HFFc6 (cell line): ENCODE results near the gene SMARCAL1. TPM values are rescaled to one million over a fixed set of nuclear protein-coding genes. Genes with fewer than 3 reads are reported as not detected.

Source experiments
- DNase-seq: peaks from one replicate; pipeline ENCODE4 v3.0.0-alpha.2; 2018
- H3K27ac Mint-ChIP-seq: 2 replicates; pipeline ENCODE4 v1.8.0; 2020; ENCODE audit warnings: mild to moderate bottlenecking, mixed read lengths
- H3K27me3 Mint-ChIP-seq: 2 replicates; pipeline ENCODE4 v1.8.0; 2021; ENCODE audit warnings: mild to moderate bottlenecking, moderate library complexity, mixed read lengths; ENCODE audit not compliant: insufficient read depth
- H3K36me3 Mint-ChIP-seq: 2 replicates; pipeline ENCODE4 v1.8.0; 2021; ENCODE audit warnings: low read depth, mixed read lengths
- H3K4me1 Mint-ChIP-seq: 2 replicates; pipeline ENCODE4 v1.8.0; 2020; ENCODE audit warnings: low read depth, mixed read lengths
- H3K4me3 Mint-ChIP-seq: 2 replicates; pipeline ENCODE4 v1.8.0; 2020; ENCODE audit warnings: mild to moderate bottlenecking, moderate library complexity, mixed read lengths
- H3K9me3 Mint-ChIP-seq: 2 replicates; pipeline ENCODE4 v1.8.0; 2020; ENCODE audit warnings: mild to moderate bottlenecking, mixed read lengths
- CTCF ChIP-seq: fragments of 200-600 bp; sonication (generic); IDR thresholded peaks from 2 replicates; pipeline ENCODE4 v1.5.0; 2021; ENCODE audit warnings: antibody characterized with exemption, mild to moderate bottlenecking
- total RNA-seq, 6 experiments: library from RNA; stranded (reverse); fragmentation: NEBNext Ultra II Directional; extraction: Animal tissue kit (Norgen Biotek cat#: 25700); gene quantifications; 2 replicates in 1 of 6; 3 replicates in 5 of 6; pipeline ENCODE4 v1.2.3, GENCODE V29; 2021

SMARCAL1 gene
- total RNA-seq, 6 experiments from 2014 or later: 25.6 to 33.1 (median 32.1) TPM

GRCh38 chr2:216522892-216523502, 110.7 kb downstream of the SMARCAL1 start:
- no peaks in the 10 kb centered on the region for H3K36me3 Mint-ChIP-seq

DNA sequence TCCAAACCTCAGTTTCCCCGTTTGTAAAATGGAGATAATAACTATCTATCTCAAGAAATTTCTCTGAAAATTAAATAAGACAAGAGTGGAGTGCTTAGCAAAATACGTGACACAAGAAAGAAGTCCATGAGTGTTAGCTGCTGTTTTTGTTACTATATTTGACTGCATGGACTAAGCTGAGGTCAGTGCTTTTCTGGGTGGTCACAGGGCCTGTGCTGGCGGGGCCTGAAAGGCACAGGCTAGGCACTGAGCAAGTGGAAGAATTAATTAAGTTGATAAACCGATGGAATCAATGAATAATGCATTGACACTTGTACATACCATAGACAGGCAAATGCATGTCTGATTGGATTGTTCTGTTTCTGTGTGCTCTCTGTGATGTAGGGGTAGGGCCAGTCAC, 113.7 kb downstream of the SMARCAL1 start:
- no peaks in the 10 kb centered on the region for H3K9me3 Mint-ChIP-seq
- peaks cover 4% of the 10 kb centered on the region for H3K27me3 Mint-ChIP-seq
- H3K4me3 Mint-ChIP-seq: no peak overlapping the region
- H3K36me3 Mint-ChIP-seq: no peaks in the 10 kb centered on the region
- no peak for DNase-seq
- H3K4me1 Mint-ChIP-seq: no peaks in the 10 kb centered on the region
- no peak for TF ChIP-seq CTCF
- no peak overlapping the region for H3K27ac Mint-ChIP-seq

More at GRCh38 chr2:216522892-216523502, 110.7 kb downstream of the SMARCAL1 start:
- DNase-seq: no peak
- Mint-ChIP-seq H3K9me3 (no peaks in the 10 kb centered on the region), H3K4me1 (peaks cover 16% of the 10 kb centered on the region), H3K27ac (no peak overlapping the region), H3K4me3 (no peak overlapping the region), H3K27me3 (peaks cover 4% of the 10 kb centered on the region)
- TF ChIP-seq CTCF: no peak

DNA sequence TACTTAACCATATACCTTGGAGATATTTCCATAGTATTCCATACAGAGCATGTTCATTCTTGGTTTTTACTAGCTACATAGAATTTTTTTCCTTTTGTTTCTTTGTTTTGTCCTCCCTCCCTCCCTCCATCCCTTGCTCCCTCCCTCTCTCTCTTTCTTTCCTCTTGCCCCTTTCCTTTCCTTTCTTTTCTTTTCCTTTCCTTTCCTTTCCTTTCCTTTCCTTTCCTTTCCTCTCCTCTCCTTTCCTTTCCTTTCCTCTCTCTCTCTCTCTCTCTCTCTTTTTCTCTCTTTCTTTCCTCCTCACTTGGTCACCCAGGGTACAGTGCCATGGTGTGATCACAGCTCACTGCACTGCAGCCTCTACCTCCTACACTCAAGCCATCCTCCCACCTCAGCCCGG, 114.7 kb downstream of the SMARCAL1 start:
- Mint-ChIP-seq H3K4me3 (no peak overlapping the region), H3K4me1 (no peaks in the 10 kb centered on the region), H3K36me3 (no peaks in the 10 kb centered on the region), H3K27ac (no peak overlapping the region), H3K27me3 (peaks cover 4% of the 10 kb centered on the region), H3K9me3 (no peaks in the 10 kb centered on the region)
- no peak for DNase-seq
- TF ChIP-seq CTCF: no peak

- Mint-ChIP-seq H3K36me3 (no peaks in the 10 kb centered on the region), H3K4me1 (no peaks in the 10 kb centered on the region; the same call in 1 of the 2 replicates), H3K27ac (no peak overlapping the region), H3K9me3 (no peaks in the 10 kb centered on the region), H3K4me3 (no peak overlapping the region), H3K27me3 (peaks cover 4% of the 10 kb centered on the region)
- no peak for DNase-seq
- no peak for TF ChIP-seq CTCF
Observed at GRCh38 chr2:216527600-216527999, 115.3 kb downstream of the SMARCAL1 start.

- Mint-ChIP-seq H3K4me1 (peaks cover 41% of the 10 kb centered on the region), H3K4me3 (no peak overlapping the region), H3K27me3 (no peaks in the 10 kb centered on the region; the same call in 1 of the 2 replicates), H3K9me3 (no peaks in the 10 kb centered on the region), H3K36me3 (no peaks in the 10 kb centered on the region), H3K27ac (no peak overlapping the region)
- no peak for DNase-seq
- TF ChIP-seq CTCF: no peak
Observed at GRCh38 chr2:216532562-216532961, 120.3 kb downstream of the SMARCAL1 start.

Other genes with a start within 250 kb of the SMARCAL1 start
- 10 to 100 TPM; 44.9 to 70.3 (median 48.2) TPM for gene MARCHF4, start 40.0 kb upstream of the SMARCAL1 start, total RNA-seq
- gene RPL37A, start 86.4 kb downstream of the SMARCAL1 start, total RNA-seq: 1,000 to 10,000 TPM; 1,992 to 3,122 (median 2,808) TPM
- gene IGFBP2, start 220.9 kb downstream of the SMARCAL1 start, total RNA-seq: under 1 TPM in 2 of 6 experiments, not detected in 4; 0.28 to 0.40 TPM